ENCODE data around the gene GNGT1. TPM values are rescaled to one million over a fixed set of nuclear protein-coding genes. Genes with fewer than 3 reads are reported as not detected.

GNGT1 gene
- total RNA-seq, 2 donors from 2014 or later: 0.22 TPM; not detected in 1

DNA sequence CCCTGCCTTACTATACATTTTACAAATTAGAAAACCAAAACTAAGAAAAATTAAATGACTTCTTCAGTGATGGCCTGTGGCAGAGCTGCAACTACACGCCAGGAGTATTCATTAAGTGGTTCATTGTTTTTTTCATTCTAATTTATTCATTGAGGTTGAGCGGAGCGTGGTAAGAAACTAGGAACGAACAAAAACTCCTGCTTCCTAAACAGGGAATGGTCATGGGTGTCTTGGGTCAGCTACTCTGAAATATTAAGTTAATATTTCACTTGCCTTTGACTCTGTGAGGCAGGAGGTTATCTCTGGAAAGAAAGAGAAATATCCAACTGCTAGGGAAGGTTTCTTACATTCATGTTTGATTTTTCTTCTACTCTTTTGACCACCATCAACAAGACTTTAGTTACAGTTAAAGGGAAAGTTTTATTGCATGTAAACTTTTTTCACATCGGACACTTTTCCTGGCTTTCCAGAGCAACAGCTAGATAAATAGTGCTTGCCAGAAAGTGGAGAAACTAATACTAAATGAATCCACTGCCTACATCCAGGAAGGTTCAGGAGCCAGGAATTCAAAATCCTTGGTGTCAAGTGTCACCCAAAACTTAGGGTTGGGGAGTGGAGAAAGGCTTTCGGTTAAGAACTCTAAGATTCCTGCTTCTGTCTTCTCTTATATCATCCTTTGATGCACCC lies 14.3 kb downstream of the GNGT1 start:
- Histone ChIP-seq H3K27ac (ENCODE audit: low read depth, low read length) (no peak overlapping the region), H3K9me3 (ENCODE audit: control insufficient read depth, low read length) (no peaks in the 10 kb centered on the region), H3K9ac (ENCODE audit: extremely low read depth, low read length, poor library complexity, severe bottlenecking) (no peak overlapping the region), H3K36me3 (ENCODE audit: control insufficient read depth, insufficient read depth, low read length) (no peaks in the 10 kb centered on the region), H3K4me3 (ENCODE audit: low read length) (no peak overlapping the region), H3K27me3 (ENCODE audit: control insufficient read depth, insufficient read depth, low read length, poor library complexity, severe bottlenecking) (no peaks in the 10 kb centered on the region), H3K4me1 (ENCODE audit: control insufficient read depth, insufficient read depth, low read length) (no peaks in the 10 kb centered on the region)
- TF ChIP-seq, protein P1, sequence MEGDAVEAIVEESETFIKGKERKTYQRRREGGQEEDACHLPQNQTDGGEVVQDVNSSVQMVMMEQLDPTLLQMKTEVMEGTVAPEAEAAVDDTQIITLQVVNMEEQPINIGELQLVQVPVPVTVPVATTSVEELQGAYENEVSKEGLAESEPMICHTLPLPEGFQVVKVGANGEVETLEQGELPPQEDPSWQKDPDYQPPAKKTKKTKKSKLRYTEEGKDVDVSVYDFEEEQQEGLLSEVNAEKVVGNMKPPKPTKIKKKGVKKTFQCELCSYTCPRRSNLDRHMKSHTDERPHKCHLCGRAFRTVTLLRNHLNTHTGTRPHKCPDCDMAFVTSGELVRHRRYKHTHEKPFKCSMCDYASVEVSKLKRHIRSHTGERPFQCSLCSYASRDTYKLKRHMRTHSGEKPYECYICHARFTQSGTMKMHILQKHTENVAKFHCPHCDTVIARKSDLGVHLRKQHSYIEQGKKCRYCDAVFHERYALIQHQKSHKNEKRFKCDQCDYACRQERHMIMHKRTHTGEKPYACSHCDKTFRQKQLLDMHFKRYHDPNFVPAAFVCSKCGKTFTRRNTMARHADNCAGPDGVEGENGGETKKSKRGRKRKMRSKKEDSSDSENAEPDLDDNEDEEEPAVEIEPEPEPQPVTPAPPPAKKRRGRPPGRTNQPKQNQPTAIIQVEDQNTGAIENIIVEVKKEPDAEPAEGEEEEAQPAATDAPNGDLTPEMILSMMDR (conservative IDR thresholded peaks at IDR 0.05): no peak
- peaks cover 10% of the 10 kb centered on the region for H3K4me1 Mint-ChIP-seq
- H3K9me3 Mint-ChIP-seq: no peaks in the 10 kb centered on the region
- DNase-seq: no peak
- no peak overlapping the region for H3K27ac Mint-ChIP-seq
- peaks cover 5% of the 10 kb centered on the region for H3K27me3 Mint-ChIP-seq (ENCODE audit: insufficient read depth)
- 93 to 100% methylated on average over 1 to 6 of the region's 6 CpGs for WGBS, 2 experiments (ENCODE audit: insufficient coverage in 1 of 2, insufficient read length in 1 of 2)
- H3K4me3 Mint-ChIP-seq: peak overlapping the region; percentile 67
- H3K36me3 Mint-ChIP-seq (ENCODE audit: low read depth): no peaks in the 10 kb centered on the region

DNA sequence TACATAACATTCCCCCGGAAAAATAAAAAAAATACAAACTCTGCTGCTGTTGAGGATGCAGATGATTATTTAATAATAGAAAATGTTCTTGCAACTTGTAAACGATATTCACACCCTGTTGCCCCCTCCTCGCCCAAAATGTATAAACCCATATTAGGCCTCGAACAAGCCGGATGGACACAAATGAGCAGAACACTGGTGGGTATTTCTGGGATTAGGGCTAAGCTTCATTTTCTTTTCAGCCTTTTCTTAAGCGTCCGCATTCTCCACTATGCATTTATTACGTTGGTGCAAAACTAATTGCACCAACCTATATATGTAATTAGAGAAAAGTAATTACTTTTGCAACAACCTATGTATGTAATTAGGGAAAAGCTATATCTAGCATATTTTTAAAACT lies 14.8 kb downstream of the GNGT1 start:
- Mint-ChIP-seq H3K9me3 (no peaks in the 10 kb centered on the region), H3K4me1 (peaks cover 10% of the 10 kb centered on the region), H3K27me3 (ENCODE audit: insufficient read depth) (peaks cover 5% of the 10 kb centered on the region), H3K27ac (no peak overlapping the region), H3K4me3 (peak overlapping the region; percentile 67), H3K36me3 (ENCODE audit: low read depth) (no peaks in the 10 kb centered on the region)
- Histone ChIP-seq H3K4me3 (ENCODE audit: low read length) (peak overlapping the region; percentile 78), H3K27me3 (ENCODE audit: control insufficient read depth, insufficient read depth, low read length, poor library complexity, severe bottlenecking) (no peaks in the 10 kb centered on the region), H3K36me3 (ENCODE audit: control insufficient read depth, insufficient read depth, low read length) (no peaks in the 10 kb centered on the region), H3K27ac (ENCODE audit: low read depth, low read length) (no peak overlapping the region), H3K9me3 (ENCODE audit: control insufficient read depth, low read length) (no peaks in the 10 kb centered on the region), H3K9ac (ENCODE audit: extremely low read depth, low read length, poor library complexity, severe bottlenecking) (no peak overlapping the region), H3K4me1 (ENCODE audit: control insufficient read depth, insufficient read depth, low read length) (no peaks in the 10 kb centered on the region)
- 88% methylated on average over 6 of the region's 8 CpGs; no CpG with 5 or more reads in 1 of the 2 experiments for WGBS, 2 experiments (ENCODE audit: insufficient coverage in 1 of 2, insufficient read length in 1 of 2)
- TF ChIP-seq, protein P1 (conservative IDR thresholded peaks at IDR 0.05): no peak
- DNase-seq: no peak

DNA sequence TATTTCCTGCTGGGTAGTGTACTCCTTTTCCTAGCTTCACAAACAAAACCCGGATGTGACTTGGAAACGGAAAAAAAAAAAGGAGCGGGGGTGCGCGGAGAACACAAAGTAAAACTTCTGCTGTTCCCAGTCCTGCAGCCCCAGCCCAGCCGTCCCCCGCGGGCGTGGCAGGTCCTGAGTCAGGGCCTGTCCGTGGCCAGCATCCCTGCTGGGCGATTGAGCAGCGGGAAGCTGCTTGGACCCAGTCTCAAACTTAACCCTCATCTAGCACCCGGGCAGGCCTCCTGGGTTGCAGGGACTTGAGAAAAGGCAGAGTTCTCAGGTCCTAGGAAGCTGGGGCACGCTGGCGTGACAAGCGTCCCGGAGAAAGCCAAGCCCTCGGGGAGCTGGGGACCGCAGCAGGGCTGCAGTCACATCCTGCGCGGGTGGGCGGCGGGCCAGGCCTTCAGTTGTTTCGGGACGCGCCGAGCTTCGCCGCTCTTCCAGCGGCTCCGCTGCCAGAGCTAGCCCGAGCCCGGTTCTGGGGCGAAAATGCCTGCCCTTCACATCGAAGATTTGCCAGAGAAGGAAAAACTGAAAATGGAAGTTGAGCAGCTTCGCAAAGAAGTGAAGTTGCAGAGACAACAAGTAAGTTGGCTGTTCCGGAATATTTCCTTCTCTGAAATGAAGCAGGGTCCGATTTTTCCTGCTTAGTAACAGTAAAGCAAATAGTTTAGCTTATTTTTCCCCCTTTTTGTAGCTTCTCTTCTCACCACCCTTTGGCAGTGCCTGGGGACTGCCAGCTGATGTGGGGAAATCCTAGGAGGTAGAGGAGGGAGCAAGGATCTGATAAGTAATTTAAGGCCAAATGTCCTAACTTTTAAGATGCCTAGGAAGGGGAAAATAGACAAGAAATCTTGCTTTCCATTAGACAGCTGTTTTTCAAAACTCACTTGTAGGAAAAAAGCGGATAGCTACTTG lies 15.5 kb downstream of the GNGT1 start, which contains the start of gene GNG11:
Gene GNG11 (plus strand): TSS at position 129 of the 960 bp plus-strand sequence. CDS start 403 bp downstream, at position 532.
- no peaks in the 10 kb centered on the region for H3K4me1 ChIP-seq (ENCODE audit: control insufficient read depth, insufficient read depth, low read length)
- Mint-ChIP-seq H3K4me1 (peaks cover 10% of the 10 kb centered on the region), H3K4me3 (peak within 1 kb of the TSS; percentile 67), H3K36me3 (ENCODE audit: low read depth) (no peaks in the 10 kb centered on the region), H3K27ac (peak within 1 kb of the TSS; percentile 48), H3K27me3 (ENCODE audit: insufficient read depth) (peaks cover 5% of the 10 kb centered on the region), H3K9me3 (no peaks in the 10 kb centered on the region)
- peak within 1 kb of the TSS; percentile 9 for H3K9ac ChIP-seq (ENCODE audit: extremely low read depth, low read length, poor library complexity, severe bottlenecking)
- H3K4me3 ChIP-seq (ENCODE audit: low read length): peak within 1 kb of the TSS; percentile 78
- no peaks in the 10 kb centered on the region for H3K9me3 ChIP-seq (ENCODE audit: control insufficient read depth, low read length)
- 2 to 11% methylated on average over 15 to 39 of the region's 39 CpGs for WGBS, 2 experiments (ENCODE audit: insufficient coverage in 1 of 2, insufficient read length in 1 of 2)
- no peaks in the 10 kb centered on the region for H3K36me3 ChIP-seq (ENCODE audit: control insufficient read depth, insufficient read depth, low read length)
- no peaks in the 10 kb centered on the region for H3K27me3 ChIP-seq (ENCODE audit: control insufficient read depth, insufficient read depth, low read length, poor library complexity, severe bottlenecking)
- peak; percentile 84 for DNase-seq
- TF ChIP-seq, protein P1 (conservative IDR thresholded peaks at IDR 0.05): peak; percentile 26
- peak within 1 kb of the TSS; percentile 77 for H3K27ac ChIP-seq (ENCODE audit: low read depth, low read length)

Data from endodermal cell (in vitro differentiated cells).